IPS-18c (cell line): Measurements from ENCODE around the gene MTHFSD.
"Not testable (repeated sequence)": the region's sequence is repeated elsewhere in the genome, so short reads cannot be mapped to it uniquely, and the experiment has no call there.

Experiments used
- H3K4me3 ChIP-seq: 2 replicates; pipeline ENCODE4 v1.7.0; 2013; ENCODE audit warnings: low read depth, mild to moderate bottlenecking, low read length, moderate library complexity; ENCODE audit not compliant: insufficient read depth
- H3K9me3 ChIP-seq: one replicate; pipeline ENCODE4 v1.6.1; 2013; ENCODE audit warnings: mild to moderate bottlenecking, low read length, moderate library complexity; ENCODE audit not compliant: control insufficient read depth, insufficient read depth

The MTHFSD gene

GRCh38 chr16:86554917-86555703 lies at the start of gene MTHFSD:
Gene MTHFSD, minus strand, starts transcription at chr16:86555235. Its CDS starts 51 bp downstream, at chr16:86555184.
- H3K9me3 ChIP-seq: no peaks in the 10 kb centered on the region
- H3K4me3 ChIP-seq: peak within 1 kb of the TSS; percentile 81

- H3K4me3 ChIP-seq: no peak overlapping the region
- peaks cover 4% of the 10 kb centered on the region for H3K9me3 ChIP-seq
Measured at GRCh38 chr16:86604436-86605193, 49.6 kb upstream of the MTHFSD start.

DNA sequence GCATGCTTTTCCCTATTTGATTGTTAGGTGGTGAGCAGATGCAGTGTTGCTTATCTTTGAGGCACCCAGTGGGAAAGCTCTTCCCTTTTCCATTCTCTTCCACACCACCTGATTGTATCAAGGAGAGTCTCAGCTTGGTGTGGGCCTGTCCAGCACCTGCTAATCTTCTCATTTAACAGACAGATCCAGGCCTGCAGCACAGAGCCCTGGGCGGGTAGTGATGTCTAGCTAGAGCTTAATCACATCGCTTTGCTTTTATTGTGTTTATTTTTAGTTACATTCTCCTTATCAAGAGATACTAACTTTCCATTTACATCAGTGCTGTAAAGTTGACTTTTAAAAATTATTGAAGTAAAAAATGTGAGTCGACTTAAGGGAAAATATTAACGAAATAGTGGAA lies 47.5 kb upstream of the MTHFSD start:
- peaks cover 5% of the 10 kb centered on the region for H3K9me3 ChIP-seq
- no peak overlapping the region for H3K4me3 ChIP-seq

GRCh38 chr16:86601356-86601755 lies 46.3 kb upstream of the MTHFSD start:
- Histone ChIP-seq H3K4me3 (no peak overlapping the region), H3K9me3 (peaks cover 5% of the 10 kb centered on the region)

DNA sequence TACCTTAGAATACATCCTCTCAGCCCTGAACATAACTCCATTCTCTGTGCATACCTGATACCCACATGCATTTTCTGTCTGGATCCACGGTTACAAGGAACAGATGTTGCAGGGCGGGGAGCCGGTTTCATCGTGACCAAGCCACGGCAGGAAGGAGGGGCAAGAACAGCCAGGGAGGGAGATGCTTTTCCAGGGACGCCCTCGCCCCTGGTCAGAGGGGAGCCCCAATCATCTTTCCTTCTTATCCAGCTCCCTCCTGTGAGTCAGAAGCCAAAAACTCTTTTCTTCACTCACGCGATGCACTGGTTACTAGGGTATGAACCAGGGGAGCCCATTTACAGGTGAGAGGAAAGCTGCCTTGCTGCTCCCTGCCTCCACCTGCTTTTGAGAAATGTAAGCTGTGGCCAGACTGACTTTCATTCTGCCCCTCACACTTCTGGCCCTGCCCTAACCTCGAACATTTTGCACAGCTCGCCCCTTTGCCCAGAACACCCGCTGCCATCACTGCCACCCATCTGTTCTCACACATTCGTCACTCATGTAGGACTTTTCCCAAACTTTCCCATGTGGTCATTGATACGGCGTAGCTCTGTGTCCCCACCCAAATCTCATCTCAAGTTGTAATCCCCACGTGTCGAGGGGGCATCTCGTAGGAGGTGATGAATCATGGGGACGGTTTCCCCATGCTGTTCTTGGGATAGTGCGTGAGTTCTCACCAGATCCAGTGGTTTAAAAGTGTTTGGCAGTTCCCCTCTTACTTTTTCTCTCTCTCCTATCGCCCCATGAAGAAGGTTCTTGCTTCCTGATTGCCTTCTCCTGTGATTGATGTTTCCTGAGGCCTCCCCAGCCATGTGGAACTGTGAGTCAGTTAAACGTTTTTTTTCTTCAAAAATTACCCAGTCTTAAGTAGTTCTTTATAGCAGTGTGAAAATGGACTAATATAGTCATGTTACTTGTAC lies 43.9 kb upstream of the MTHFSD start:
- Histone ChIP-seq H3K9me3 (peaks cover 2% of the 10 kb centered on the region), H3K4me3 (no peak overlapping the region)

GRCh38 chr16:86597880-86598606 lies 43.0 kb upstream of the MTHFSD start:
- Histone ChIP-seq H3K9me3 (peaks cover 2% of the 10 kb centered on the region), H3K4me3 (no peak overlapping the region)

DNA sequence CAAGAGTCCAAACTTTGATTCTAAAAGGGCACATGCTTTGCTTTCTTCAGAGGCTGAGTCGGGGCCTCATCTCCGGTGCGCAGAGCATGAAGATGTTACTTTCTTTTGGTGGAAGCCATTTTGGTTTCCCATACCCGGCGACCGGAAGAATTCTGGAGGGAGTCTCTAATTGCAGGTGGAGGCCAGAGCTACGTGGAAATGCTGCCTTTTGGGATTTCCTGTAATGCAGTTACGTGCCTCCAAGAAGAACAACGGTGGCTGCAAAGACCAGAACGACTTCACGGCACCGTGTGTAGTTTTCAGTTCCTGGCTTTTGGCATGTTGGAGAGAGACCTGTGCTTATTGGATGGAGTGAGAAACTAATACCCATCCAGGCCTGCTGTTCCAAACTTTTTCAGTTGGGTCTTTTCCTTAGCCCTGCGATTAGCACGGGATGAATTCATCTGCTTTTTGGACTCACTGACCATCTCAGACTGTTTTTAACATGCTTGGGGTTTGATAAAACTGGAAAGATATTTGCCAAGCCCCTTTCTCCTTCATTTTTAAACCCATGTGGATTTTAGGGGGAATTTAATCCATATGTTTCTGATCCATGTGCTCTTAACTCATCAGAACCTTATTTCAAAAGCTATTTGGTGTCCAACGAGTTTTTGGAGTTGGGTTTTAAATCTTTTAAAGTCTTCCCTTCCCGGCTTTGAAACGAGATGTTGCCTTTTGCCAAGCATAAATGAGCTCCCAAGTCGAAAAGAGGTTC lies 42.3 kb upstream of the MTHFSD start:
- peaks cover 2% of the 10 kb centered on the region for H3K9me3 ChIP-seq

GRCh38 chr16:86595983-86596605 lies 41.1 kb upstream of the MTHFSD start:
- H3K9me3 ChIP-seq: peaks cover 2% of the 10 kb centered on the region
- no peak overlapping the region for H3K4me3 ChIP-seq

More for the DNA sequence above, 42.3 kb upstream of the MTHFSD start:
- H3K4me3 ChIP-seq: no peak overlapping the region

- Histone ChIP-seq H3K9me3 (peaks cover 2% of the 10 kb centered on the region), H3K4me3 (no peak overlapping the region)
Measured at GRCh38 chr16:86594721-86595120, 39.7 kb upstream of the MTHFSD start.

GRCh38 chr16:86593913-86594620 lies 39.0 kb upstream of the MTHFSD start:
- no peak overlapping the region for H3K4me3 ChIP-seq
- no peaks in the 10 kb centered on the region for H3K9me3 ChIP-seq

- Histone ChIP-seq H3K4me3 (no peak overlapping the region), H3K9me3 (no peaks in the 10 kb centered on the region)
Measured at GRCh38 chr16:86591270-86591669, 36.2 kb upstream of the MTHFSD start.

DNA sequence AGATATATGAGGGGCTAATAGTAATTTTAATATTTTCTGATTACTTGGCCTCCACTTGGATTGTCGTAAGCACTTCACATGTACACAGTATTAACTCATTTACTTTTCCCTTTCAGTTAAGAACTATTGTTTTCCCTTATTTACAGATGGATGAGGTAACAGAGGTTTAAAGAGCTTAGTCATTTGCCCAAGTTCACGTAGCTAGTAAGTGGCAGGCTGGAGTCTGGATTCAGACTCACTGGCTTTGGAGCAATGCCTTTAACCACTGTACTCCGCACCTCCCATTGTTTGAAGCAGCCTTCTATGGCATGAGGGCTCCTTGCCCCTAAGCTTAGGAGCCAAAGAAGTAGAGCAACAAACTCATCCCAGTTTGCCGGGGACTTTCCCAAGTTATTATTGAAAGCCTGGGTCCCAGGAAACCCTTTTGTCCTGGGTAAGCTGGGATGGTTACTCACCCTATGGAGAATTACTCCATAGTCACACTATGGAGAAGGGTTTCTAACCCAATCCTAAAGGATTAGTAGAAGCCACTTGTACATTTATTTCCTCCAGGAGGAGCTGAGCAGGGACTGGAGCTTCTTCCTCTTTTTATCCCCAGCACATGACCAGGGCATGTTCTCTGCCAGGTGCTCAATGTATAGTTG lies 35.6 kb upstream of the MTHFSD start:
- no peak overlapping the region for H3K4me3 ChIP-seq
- no peaks in the 10 kb centered on the region for H3K9me3 ChIP-seq

- H3K9me3 ChIP-seq, H3K4me3 ChIP-seq: not testable (repeated sequence)
Measured at GRCh38 chr16:86587955-86588354, 32.9 kb upstream of the MTHFSD start.

DNA sequence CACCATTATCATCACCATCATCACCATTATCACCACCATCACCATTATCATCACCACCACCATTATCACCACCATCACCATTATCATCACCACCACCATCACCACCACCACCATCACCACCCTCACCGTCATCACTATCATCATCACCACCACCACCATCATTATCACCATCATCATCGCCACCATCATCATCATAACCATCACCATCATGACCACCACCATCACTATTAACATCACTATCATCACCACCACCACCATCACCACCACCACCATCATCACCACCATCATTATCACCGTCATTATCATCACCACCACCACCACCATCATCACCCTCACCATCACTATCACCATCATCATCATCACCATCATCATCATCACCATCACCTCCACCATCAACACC lies 32.5 kb upstream of the MTHFSD start:
- Histone ChIP-seq H3K9me3 (no peaks in the 10 kb centered on the region), H3K4me3 (no peak overlapping the region)
